ENCODE measurements around the gene SLC35G2. TPM values are rescaled to one million over a fixed set of nuclear protein-coding genes. Genes with fewer than 3 reads are reported as not detected.
"Not testable (repeated sequence)": the region's sequence is repeated elsewhere in the genome, so short reads cannot be mapped to it uniquely, and the experiment has no call there.

Gene SLC35G2
- 10.8 TPM for total RNA-seq

DNA sequence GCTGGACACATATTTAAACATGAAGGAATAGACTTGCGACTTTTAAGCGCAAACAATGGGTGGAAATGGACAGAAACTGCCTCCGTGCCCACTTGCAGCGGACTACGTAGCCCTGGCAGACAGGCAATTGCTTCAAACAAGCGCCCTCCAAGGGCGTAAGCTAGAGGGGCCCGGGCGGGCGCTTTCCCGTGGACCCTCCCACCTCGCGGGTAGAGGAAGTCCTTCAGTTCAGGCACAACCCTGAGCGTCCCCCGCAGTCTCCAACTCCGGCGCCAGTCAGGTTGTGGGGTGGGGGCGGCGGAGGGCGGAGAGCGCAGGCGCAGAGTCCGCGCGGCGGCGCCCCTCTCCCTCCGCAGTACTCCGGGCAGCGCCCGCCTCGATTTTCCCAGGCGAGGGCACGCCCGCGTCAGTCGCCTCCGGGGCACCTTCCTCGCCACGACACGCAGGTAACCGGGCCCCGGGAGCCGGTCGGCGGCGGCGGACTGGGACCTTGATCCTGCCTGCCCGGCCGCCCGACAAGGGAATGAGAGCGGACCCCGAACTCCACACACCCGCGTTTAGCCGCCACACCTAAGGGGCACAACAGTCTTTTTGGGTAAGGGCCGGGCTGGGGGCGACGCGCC lies at the start of gene SLC35G2:
SLC35G2 (plus strand) TSS at position 358 of the 623 bp plus-strand sequence. CDS start 35,335 bp downstream, outside the sequence.
- peak in 2 of 3 donors; percentile 83 to 93 for DNase-seq (ENCODE audit: low read depth in 2 of 3, low spot score in 2 of 3)

DNA sequence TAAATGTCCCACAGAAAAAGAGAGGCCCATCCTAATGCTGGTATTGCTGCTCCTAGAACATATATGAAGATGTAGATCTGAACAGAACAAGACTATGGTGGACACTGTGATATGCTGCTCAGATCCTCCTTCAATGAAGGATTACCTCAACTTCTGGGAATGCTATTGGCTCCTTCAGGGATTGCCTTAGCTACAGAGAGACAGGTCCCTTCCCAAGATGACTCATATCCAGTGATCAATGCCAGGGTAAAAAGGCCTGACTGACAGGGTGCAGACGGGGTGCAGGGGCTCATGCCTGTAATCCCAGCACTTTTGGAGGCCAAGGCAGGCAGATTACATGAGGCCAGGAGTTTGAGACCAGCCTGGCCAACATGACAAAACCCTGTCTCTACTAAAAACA lies 46.2 kb upstream of the SLC35G2 start:
- no peak for DNase-seq (ENCODE audit: low read depth in 2 of 3, low spot score in 2 of 3)

DNA sequence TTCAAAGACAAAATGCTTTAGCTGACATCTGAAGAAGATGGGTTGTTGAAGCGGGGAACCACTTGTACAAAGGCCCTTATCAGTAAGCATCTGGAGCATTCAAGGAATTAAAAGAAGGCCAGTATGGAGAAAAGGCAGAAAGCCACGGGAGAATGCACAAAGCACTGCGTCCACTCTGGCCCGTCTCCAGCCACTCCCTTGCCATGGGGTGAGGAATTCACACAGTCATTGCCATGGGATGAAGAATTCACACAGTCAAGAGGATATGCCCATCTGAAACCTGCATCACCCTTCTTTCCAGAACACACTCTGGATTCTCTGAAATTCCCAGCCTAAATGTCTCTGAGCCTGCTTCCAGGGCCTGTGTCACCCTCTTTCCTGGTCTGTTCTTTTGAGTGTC lies 40.1 kb upstream of the SLC35G2 start:
- DNase-seq (ENCODE audit: low read depth in 2 of 3, low spot score in 2 of 3): no peak

DNA sequence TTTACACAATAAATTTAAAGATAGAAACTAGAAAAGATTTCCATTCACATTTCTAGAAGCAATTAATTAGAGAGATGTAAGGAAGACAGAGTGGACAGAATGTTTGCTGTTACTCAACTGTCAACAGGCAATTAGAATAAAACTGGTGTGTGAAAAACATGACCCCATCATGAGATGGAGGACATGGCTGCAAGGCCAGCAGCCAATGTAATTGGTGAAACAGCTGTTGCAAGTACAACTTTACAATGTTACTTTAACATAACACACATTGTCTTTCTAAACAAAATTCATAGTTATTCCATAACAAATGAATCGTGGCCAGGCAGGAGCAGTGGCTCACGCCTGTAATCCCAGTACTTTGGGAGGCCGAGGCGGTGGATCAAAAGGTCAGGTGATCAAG lies 38.2 kb upstream of the SLC35G2 start:
- no peak for DNase-seq (ENCODE audit: low read depth in 2 of 3, low spot score in 2 of 3)

DNA sequence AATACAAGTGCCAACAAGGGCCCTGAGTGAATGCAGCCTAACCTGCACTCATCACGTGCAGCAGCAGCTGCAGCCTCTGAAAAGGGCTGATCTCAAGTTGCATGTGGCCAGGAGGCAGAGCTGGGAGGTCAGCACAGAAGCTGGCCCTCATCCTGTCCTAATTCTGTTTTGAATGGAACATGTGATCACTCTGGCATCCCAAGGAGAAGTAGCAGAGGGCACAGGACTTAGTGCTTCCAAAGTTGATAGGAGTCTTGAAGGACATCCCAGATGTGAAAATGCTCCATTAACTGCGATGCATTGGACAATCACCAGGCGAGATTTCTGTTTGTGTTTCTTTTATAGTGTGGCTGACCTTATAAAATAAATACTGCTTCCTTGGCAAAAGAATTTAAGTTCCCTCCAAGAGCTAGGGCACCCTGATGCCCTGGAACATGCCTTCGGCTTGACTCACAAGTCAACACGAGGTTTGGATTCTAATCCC lies 35.2 kb upstream of the SLC35G2 start:
- no peak for DNase-seq (ENCODE audit: low read depth in 2 of 3, low spot score in 2 of 3)

DNA sequence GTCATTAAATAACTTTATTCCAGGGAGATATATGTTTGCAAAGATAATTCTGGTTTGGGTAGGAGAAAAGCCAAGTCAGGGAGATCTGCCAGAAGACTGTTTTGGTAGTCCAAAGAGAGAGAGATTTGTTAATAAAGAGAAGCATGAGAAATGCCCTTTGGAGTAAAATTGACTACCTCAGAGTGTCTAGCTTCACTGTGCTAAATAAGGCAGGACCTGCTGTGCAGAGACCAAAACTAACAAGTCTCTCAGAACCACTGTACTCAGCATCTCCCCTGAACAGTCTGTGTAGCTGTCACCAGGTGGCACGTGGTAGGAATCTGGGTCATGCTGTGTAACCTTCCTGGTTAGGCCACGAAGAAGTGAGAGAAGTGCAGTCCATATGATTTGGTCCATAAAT lies 31.6 kb upstream of the SLC35G2 start:
- DNase-seq (ENCODE audit: low read depth in 2 of 3, low spot score in 2 of 3): peak in 2 of 3 donors; percentile 27 to 28

DNA sequence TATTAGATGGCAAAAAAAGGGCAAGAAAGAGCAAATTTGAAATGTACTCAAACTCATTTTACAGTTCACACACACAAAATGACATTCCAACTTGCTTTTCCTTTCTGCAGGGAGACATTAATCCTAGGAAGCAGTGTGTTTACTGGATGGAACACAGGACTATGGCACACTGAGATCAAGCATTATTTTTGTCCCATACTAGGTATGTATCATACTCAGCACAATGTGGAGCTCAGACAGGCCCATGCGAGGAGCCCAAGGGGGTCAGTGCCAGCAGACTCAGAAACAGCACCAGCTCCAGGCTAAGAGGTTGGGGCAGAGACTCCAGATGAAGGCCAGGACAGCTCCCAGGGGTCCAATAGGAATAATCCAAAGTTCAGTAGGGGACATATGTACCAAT lies 30.8 kb upstream of the SLC35G2 start:
- DNase-seq (ENCODE audit: low read depth in 2 of 3, low spot score in 2 of 3): no peak

DNA sequence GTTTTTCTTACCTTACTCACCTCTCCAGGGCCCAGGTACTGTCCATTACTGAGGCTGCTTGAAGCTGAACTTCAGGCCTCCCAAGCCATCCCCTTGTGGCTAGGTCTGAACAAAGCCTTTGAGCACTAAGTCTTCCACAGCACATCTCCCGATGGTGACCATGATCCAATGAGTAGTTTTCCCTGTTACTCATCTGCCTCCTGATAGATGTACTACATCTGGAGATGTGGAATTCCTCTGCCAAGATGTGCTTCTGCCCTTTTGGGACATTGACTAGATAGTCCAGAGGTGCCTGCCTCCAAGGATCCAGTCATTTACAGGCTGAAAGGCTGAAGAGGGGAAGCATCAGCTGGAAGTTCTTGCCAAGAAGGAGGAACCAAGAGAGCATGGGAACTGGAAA lies 28.9 kb upstream of the SLC35G2 start:
- no peak for DNase-seq (ENCODE audit: low read depth in 2 of 3, low spot score in 2 of 3)

DNA sequence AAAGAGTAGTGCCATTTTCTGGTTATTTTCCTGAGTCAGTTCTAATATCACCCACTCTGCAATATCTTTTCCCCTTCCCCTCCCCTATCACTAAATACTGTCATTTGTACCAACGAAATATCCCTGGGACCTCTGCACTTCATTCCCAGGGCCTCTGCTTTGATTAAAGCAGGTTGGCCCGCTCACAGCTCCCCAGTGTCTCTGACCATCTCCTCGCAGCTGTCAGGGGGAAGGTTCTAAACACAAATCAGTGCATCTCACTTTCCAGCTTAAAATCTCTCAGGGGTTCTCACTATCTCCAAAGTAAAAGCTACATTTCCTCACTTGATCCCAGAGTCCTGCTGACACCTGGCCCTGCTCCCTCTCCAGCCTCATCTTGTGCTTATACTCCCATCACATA lies 28.1 kb upstream of the SLC35G2 start:
- no peak for DNase-seq (ENCODE audit: low read depth in 2 of 3, low spot score in 2 of 3)

DNA sequence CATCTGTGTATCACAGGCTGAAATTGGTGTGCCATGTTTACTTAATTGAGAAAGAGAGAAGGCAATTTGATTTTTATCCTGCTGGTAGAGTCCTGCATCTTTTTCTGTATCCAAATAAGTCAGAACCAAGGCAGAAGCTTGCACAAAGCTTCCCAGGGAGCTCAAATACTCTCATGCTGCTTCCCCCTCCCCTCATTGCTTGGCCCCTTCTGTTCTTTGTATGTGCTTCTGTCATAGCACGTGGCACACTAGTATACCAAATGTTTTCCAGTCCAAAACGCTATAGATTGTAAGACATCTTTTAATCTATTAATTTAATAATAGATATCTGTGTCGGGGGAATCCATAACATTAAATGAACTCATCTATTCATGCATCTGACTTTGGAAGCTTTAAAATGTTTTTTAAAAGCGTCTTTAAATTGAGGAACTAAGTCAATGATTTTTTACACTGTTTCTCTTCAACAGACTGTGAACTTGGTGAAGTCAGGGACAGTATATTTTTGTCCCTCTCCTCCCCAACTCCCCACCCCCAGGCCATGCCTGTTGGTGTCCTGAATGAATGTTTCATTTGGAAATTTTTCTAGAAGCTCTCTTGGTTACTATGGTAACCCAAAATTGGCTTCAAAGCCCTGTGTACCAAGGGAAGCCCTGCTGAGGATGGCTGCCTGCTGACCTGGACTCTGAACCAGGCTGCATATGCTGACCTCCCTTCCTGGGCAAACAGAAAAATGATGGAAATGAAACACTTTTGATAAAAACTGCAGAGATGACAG lies 26.2 kb upstream of the SLC35G2 start:
- DNase-seq (ENCODE audit: low read depth in 2 of 3, low spot score in 2 of 3): peak in 1 of 3 donors; percentile 9

DNA sequence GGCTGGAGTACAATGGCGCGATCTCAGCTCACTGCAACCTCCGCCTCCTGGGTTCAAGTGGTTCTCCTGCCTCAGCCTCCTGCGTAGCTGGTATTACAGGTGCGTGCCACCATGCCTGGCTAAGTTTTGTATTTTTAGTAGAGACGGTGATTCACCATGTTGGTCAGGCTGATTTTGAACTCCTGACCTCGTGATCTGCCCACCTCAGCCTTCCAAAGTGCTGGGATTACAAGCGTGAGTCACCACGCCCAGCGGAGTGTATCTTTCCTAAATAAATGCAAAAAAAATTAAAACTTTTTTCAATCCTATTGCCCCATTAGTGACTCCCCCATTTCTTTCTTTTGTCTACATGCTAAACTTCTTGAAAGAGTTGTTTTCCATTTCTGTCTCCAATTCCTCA lies 17.8 kb upstream of the SLC35G2 start:
- DNase-seq (ENCODE audit: low read depth in 2 of 3, low spot score in 2 of 3): not testable (repeated sequence)

DNA sequence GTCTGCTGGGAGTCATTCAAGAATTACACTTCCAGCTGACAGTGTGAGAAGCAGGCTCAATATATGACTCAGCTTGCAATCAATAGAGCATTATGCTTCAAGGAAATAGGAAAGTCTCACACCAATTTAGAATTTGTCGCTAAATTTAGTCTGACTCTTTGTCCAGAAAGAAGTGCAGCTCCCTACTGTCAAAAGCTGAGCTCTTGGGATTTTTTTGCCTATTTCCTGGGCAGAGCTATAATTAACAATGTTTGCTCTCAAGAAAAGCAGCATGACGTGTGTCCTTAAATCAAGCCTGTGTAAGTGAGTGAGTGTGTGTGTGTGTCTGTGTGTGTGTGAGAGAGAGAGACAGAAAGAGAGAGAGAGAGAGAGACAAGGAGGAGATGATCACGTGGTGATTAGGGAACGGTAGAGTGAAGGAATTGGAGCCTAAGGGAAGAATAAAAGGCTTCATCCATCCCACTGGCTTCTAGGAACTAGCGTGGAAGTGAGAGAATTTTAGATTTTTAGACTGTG lies 16.4 kb upstream of the SLC35G2 start:
- DNase-seq (ENCODE audit: low read depth in 2 of 3, low spot score in 2 of 3): no peak

DNA sequence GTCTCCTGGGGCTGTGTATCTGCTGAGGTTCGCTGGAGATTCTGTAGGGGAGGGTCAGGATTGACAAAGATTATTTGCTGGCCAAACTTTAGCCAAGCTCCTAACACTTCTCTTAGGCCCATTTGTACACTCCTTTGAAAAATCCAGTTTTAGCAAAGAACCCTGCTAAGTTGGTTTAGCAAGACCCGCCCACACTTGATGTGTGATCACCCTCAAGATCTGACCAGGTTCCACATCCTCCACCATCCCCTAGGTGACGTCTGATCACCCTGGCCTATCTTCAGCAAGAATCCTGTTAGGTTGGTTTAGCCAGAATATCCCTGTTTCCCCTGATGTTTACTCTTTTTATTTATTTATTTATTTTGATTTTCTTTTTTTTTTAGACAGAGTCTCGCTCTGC lies 14.8 kb upstream of the SLC35G2 start:
- no peak for DNase-seq (ENCODE audit: low read depth in 2 of 3, low spot score in 2 of 3)

DNA sequence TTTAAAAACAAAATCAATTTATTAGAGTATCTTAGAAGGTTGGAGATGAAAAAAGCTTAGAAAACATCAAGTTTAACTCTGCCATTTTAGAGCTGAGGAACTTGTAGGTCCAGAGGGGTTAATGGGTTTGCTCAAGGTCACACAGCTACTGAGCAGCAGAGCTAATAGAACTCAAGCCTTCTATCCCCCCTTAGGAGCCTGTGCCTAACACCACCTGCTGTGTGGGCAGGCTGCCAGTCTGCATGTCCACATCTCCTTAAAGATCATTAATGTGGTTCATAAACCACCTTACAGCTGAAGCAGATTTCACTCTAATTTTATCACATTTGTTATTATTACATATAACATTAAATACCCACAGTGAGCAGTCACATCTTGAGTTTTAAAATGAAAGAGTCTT lies 14.1 kb upstream of the SLC35G2 start:
- no peak for DNase-seq (ENCODE audit: low read depth in 2 of 3, low spot score in 2 of 3)

DNA sequence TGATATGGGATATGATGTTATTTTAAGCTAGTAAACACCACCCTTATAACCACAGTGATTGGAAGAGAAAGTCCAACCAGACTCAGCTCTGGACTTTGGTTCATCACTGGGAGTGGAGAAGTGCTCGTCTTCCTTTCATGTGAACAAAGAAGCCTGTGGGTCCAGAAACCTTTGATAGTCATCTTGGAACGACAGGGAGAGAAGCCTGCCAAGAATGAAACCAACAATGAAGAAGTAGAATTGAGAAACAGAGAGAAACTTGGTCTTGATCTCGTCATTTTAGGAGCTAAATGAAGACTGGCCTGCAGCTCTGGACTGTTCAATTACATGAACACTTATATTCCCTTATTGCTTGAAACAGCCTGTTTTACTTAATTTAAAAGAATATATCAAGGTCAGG lies 13.1 kb upstream of the SLC35G2 start:
- no peak for DNase-seq (ENCODE audit: low read depth in 2 of 3, low spot score in 2 of 3)

DNA sequence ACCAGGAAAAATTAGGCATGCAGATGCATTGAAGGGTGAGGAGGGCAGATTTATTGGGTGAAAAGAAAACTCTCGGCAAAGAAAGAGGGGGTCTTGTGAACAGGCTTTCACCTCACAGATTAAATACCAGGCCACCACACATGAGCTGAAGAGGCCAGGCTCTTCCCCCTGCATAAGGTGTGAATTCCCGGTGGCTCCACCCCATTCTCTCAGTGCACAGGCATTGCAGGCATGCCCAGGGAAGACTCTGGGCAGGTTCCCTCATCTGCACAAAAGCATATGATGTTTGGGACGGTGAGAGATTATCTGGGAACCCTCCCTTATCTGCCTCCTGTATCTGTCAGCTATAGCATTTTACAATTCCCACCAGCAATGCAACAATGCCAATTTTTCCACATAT lies 7.2 kb upstream of the SLC35G2 start:
- DNase-seq (ENCODE audit: low read depth in 2 of 3, low spot score in 2 of 3): no peak

DNA sequence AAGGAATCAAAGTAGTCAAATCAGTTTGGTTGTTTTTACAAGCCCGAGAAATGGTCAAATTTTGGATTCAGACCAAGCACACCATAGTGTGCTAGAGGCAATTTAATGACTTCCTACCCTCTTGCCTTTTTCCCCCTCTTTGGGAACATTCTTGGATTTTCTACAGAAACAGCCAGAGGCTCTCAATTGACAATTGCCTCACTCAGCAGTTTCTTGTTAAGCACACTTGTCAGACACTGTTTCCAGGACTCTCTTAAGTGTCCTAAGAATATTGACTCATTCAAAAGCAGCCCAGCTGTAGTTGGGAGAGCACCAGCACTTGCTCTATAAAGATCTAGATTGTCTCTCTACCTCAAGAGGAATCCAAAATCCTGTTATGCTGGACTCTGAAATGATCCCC lies 1.5 kb upstream of the SLC35G2 start:
- DNase-seq (ENCODE audit: low read depth in 2 of 3, low spot score in 2 of 3): no peak

DNA sequence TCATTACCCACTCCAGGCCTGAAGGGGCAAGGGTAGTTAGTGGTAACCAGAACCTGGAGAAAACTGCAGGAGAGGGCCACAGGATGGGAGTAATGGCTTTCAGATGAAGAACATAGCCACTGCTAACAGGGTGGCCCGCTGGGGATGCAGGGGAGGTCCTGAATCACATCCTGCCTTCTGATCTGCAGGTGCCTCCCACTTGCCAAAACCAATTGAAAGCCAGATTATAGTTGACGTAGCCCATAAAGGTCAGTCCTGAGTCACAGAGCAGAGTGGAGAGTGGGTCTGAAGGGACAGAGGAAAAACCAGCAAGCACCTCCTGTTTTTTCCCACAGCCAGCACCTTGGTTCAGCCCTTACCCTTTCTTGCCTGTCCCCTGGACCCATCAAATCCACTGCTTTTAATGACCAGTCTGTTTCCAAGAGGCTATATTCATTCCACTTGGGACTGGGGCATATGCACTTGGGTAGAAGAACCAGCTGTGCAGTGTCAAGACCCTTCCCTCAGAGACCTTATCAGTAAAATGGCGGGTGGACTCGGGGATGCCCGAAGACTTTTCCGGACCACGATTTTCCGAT lies 646 bp upstream of the SLC35G2 start:
- peak in 2 of 3 donors; percentile 80 to 87 for DNase-seq (ENCODE audit: low read depth in 2 of 3, low spot score in 2 of 3)

DNA sequence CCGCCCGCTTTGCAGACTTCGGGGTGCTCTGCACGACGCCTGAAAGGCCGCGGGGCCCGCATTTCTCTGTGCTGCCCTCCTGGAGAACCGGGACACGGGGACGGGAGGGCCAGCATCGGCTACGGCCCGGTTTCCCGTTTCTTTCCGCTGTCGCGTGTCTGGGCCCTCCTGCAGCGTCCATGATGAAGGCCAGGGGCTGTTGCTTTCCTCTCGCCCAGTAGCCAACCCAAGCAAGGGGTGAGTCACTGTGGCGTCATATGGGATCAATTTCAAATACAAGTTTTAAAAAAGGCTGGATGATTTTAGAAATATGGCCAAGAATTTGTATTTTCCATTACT lies 435 bp downstream of the SLC35G2 start:
- peak in 2 of 3 donors; percentile 42 to 47 for DNase-seq (ENCODE audit: low read depth in 2 of 3, low spot score in 2 of 3)

DNA sequence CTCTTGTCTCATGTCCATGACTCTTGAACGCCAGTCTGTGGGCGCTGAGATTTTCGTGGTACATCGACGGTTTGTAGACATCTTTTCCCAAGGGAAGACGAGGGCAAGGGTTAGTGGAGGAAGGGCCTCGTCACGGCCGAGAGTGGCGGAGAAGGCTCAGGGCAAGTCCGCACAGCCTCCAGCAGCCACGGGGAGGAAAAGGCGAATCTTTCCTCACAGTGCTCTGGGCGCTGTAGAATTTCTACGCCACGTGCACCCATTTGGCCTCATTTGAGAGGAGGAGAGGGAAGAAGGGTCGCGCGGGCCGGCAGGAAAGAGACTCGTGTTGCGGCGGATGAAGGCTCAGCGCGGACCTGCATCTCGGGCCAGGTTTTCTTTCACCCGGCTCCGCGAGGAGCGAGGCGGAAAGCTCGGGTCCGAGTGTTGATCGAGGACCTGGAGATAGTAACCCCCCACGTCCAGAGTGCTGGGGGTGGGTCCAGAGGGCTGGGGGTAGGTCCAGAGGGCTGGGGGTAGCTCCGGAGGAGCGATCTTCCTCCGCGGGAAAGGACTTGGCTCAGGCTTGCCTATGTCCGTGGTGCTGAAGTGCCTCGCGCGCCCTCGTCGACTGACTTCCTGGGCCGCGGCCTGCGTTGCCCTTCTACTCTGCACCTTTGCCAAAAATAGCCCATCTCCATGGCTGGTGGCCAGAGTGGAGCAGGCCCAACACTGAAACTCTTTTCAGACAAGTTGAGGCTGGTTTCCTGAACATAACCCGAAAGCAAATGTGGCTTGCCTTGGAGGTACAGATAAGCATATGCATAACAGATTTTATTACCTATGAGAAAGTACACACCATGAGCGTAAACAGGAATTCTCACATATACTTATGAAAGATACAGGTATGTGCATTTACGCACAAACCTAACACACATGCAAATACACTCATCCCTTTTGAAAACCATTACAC lies 1.1 kb downstream of the SLC35G2 start:
- DNase-seq (ENCODE audit: low read depth in 2 of 3, low spot score in 2 of 3): peak in 2 of 3 donors; percentile 37 to 47

DNA sequence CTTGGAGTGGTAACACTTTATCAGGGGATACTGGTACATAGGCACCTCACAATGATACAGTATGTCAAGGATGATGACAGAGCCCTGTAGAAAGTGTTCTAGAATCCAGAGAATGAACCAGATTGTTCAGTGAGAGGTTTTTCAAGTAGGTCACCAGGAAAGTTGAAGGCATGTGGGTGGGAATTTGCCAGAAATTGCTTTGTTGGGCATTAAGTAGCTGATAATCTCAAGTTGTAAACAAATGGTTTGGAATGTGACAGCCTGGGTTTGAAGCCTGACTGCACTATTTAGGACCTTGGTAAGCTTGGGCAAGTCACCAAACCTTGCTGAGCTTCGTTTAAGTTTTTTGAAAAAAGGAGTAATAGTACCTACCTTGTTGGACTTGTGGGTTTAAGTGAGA lies 12.5 kb downstream of the SLC35G2 start:
- DNase-seq (ENCODE audit: low read depth in 2 of 3, low spot score in 2 of 3): no peak

All from hematopoietic multipotent progenitor cell (in vitro differentiated cells).